Activated CD8-positive, alpha-beta T cell treated with anti-CD3 and anti-CD28 coated beads for 36 hours (primary cell): ENCODE measurements around the gene GDF2. TPM values are rescaled to one million over a fixed set of nuclear protein-coding genes. Genes with fewer than 3 reads are reported as not detected.
A peak's percentile ranks its signal among the peaks of the same experiment; 100 is the strongest.

Experiments
- ATAC-seq: fragments of 200-7000 bp; cut with Tn5 transposase; one replicate; pipeline ENCODE4 v1.10.0; 2021; ENCODE audit warnings: mild to moderate bottlenecking, moderate library complexity
- CTCF ChIA-PET: fragments of 350-600 bp; sonication (Branson Sonifier 250); formaldehyde crosslinking; loops from one replicate; lab custom pipeline; 2021; ENCODE audit warnings: antibody characterized with exemption; lab: Charles Lee
- POLR2A ChIA-PET: fragments of 350-600 bp; sonication (Branson Sonifier 250); formaldehyde crosslinking; loops from one replicate; lab custom pipeline; 2021; ENCODE audit warnings: antibody characterized with exemption; lab: Charles Lee
- DNase-seq: peaks from one replicate; pipeline ENCODE4 v3.0.0-alpha.2; 2020
- H3K27ac Mint-ChIP-seq: one replicate; pipeline ENCODE4 v1.8.0; 2021; ENCODE audit warnings: mild to moderate bottlenecking, mixed read lengths
- H3K27me3 Mint-ChIP-seq: one replicate; pipeline ENCODE4 v1.8.0; 2021; ENCODE audit warnings: mixed read lengths
- H3K36me3 Mint-ChIP-seq: one replicate; pipeline ENCODE4 v1.8.0; 2021; ENCODE audit warnings: low read depth, mixed read lengths
- H3K4me1 Mint-ChIP-seq: one replicate; pipeline ENCODE4 v1.8.0; 2021; ENCODE audit warnings: low read depth, mixed read lengths
- H3K4me3 Mint-ChIP-seq: one replicate; pipeline ENCODE4 v1.8.0; 2021; ENCODE audit warnings: mild to moderate bottlenecking, moderate library complexity, mixed read lengths
- H3K9me3 Mint-ChIP-seq: one replicate; pipeline ENCODE4 v1.8.0; 2021; ENCODE audit warnings: mixed read lengths
- CTCF ChIP-seq: fragments of 200-600 bp; IDR thresholded peaks from one replicate; pipeline ENCODE4 v1.8.0; 2022; ENCODE audit warnings: antibody characterized with exemption, mild to moderate bottlenecking
- intact Hi-C: fragments of 100-400 bp; cut with micrococcal nuclease; formaldehyde crosslinking; loops from one replicate; pipeline ENCODE4 v1.10.0; 2022
- total RNA-seq, 2 experiments: library from RNA; stranded (reverse); gene quantifications; one replicate each; pipeline ENCODE4 v1.2.3, GENCODE V29; 2021

GDF2 gene
- total RNA-seq, 2 experiments from 2014 or later, result not detected

GRCh38 chr10:47359101-47359500 lies 36.8 kb downstream of the GDF2 start:
- Mint-ChIP-seq H3K9me3 (no peaks in the 10 kb centered on the region), H3K36me3 (no peaks in the 10 kb centered on the region), H3K4me3 (no peak overlapping the region), H3K27ac (no peak overlapping the region), H3K4me1 (no peaks in the 10 kb centered on the region), H3K27me3 (no peaks in the 10 kb centered on the region)
- CTCF ChIA-PET, result interaction anchor here (1.2 kb wide), 1 partner anchor 335 kb away, joined by 3 read pairs; no protein-coding TSS in a partner anchor
- no peak for TF ChIP-seq CTCF
- intact Hi-C loops, result no loop called here
- DNase-seq, result no peak
- POLR2A ChIA-PET, result no interaction called here
- no peak for ATAC-seq

GRCh38 chr10:47359626-47360418 lies 37.6 kb downstream of the GDF2 start:
- TF ChIP-seq CTCF, result no peak
- Mint-ChIP-seq H3K27ac (no peak overlapping the region), H3K9me3 (no peaks in the 10 kb centered on the region), H3K4me1 (no peaks in the 10 kb centered on the region), H3K36me3 (no peaks in the 10 kb centered on the region), H3K4me3 (no peak overlapping the region), H3K27me3 (no peaks in the 10 kb centered on the region)
- ChIA-PET POLR2A (interaction anchor here (1.5 kb wide), 1 partner anchor 13 kb away, joined by 4 read pairs; no protein-coding TSS in a partner anchor), CTCF (interaction anchor here (1.2 kb wide), 1 partner anchor 335 kb away, joined by 3 read pairs; no protein-coding TSS in a partner anchor)
- ATAC-seq (no peak), DNase-seq (no peak)
- intact Hi-C loops, result no loop called here

- Mint-ChIP-seq H3K36me3 (no peaks in the 10 kb centered on the region), H3K27me3 (no peaks in the 10 kb centered on the region), H3K4me1 (no peaks in the 10 kb centered on the region), H3K27ac (no peak overlapping the region), H3K9me3 (no peaks in the 10 kb centered on the region), H3K4me3 (no peak overlapping the region)
- POLR2A ChIA-PET, result interaction anchor here (1.5 kb wide), 1 partner anchor 12 kb away, joined by 4 read pairs; no protein-coding TSS in a partner anchor
- ATAC-seq (no peak), DNase-seq (no peak)
- CTCF ChIA-PET, result no interaction called here
- TF ChIP-seq CTCF, result no peak
- intact Hi-C loops, result no loop called here
Measured at GRCh38 chr10:47360419-47361040, 38.3 kb downstream of the GDF2 start.

- intact Hi-C loops, result no loop called here
Measured at GRCh38 chr10:47361293-47361692, 39.0 kb downstream of the GDF2 start.

More at GRCh38 chr10:47361293-47361692, 39.0 kb downstream of the GDF2 start:
- Mint-ChIP-seq H3K4me3 (no peak overlapping the region), H3K9me3 (no peaks in the 10 kb centered on the region), H3K4me1 (no peaks in the 10 kb centered on the region), H3K27ac (no peak overlapping the region), H3K27me3 (no peaks in the 10 kb centered on the region), H3K36me3 (no peaks in the 10 kb centered on the region)
- peak; percentile 84 for TF ChIP-seq CTCF
- CTCF ChIA-PET, result interaction anchor here (0.8 to 2.1 kb wide), 9 partner anchors 8 to 61 kb away, joined by 3 to 11 read pairs (median 4); no protein-coding TSS in a partner anchor
- ATAC-seq, result no peak
- DNase-seq, result peak; percentile 54
- POLR2A ChIA-PET, result no interaction called here
